Caco-2 (cell line): ENCODE measurements around the gene FTHL17. TPM values are rescaled to one million over a fixed set of nuclear protein-coding genes. Genes with fewer than 3 reads are reported as not detected.

Experiments
- BruUV-seq: library from RNA; stranded (reverse); fragments of 400-500 nt; replicated peaks from 2 replicates; lab custom pipeline; 2021; lab: Mats Ljungman, UMichigan
- CTCF ChIA-PET: fragments of 300-600 bp; sonication (Branson Sonifier 250); formaldehyde crosslinking; loops from one replicate; lab custom pipeline; 2022; ENCODE audit warnings: antibody characterized with exemption; lab: Charles Lee
- POLR2A ChIA-PET: fragments of 300-600 bp; sonication (Branson Sonifier 250); formaldehyde crosslinking; loops from one replicate; lab custom pipeline; 2022; ENCODE audit warnings: antibody characterized with exemption; lab: Charles Lee
- DNase-seq, 2 experiments: peaks; one replicate each; pipeline versions ENCODE4 v3.0.0 to v3.0.0-alpha.2; 2020 to 2022
- H3K27me3 ChIP-seq: replicated peaks from 2 replicates; pipeline ENCODE4 v1.6.0; 2011; ENCODE audit warnings: low read length; ENCODE audit not compliant: control insufficient read depth, insufficient read depth
- H3K36me3 ChIP-seq: 2 replicates; pipeline ENCODE4 v1.5.1; 2011; ENCODE audit warnings: low read length; ENCODE audit not compliant: control insufficient read depth, insufficient read depth
- H3K4me1 ChIP-seq: fragments of 250-450 bp; sonication (Bioruptor Pico); 2 replicates; pipeline ENCODE4 v1.5.1; 2020; ENCODE audit warnings: mild to moderate bottlenecking
- H3K4me3 ChIP-seq: 2 replicates; pipeline ENCODE4 v1.5.1; 2011; ENCODE audit warnings: low read depth, mild to moderate bottlenecking, control low read depth, low read length
- H3K9me3 ChIP-seq: fragments of 250-450 bp; sonication (Bioruptor Pico); 2 replicates; pipeline ENCODE4 v1.5.1; 2020; ENCODE audit warnings: mild to moderate bottlenecking, moderate library complexity
- H3K27ac Mint-ChIP-seq: one replicate; pipeline ENCODE4 v1.8.0; 2022; ENCODE audit warnings: mixed read lengths; ENCODE audit not compliant: unreplicated experiment
- H3K27me3 Mint-ChIP-seq: one replicate; pipeline ENCODE4 v1.8.0; 2022; ENCODE audit warnings: mixed read lengths; ENCODE audit not compliant: insufficient read depth, unreplicated experiment
- H3K36me3 Mint-ChIP-seq: one replicate; pipeline ENCODE4 v1.8.0; 2022; ENCODE audit warnings: mild to moderate bottlenecking, mixed read lengths; ENCODE audit not compliant: insufficient read depth, unreplicated experiment
- H3K4me1 Mint-ChIP-seq: one replicate; pipeline ENCODE4 v1.8.0; 2022; ENCODE audit warnings: low read depth, mixed read lengths; ENCODE audit not compliant: unreplicated experiment
- H3K4me3 Mint-ChIP-seq: one replicate; pipeline ENCODE4 v1.8.0; 2022; ENCODE audit warnings: mild to moderate bottlenecking, moderate library complexity, mixed read lengths; ENCODE audit not compliant: unreplicated experiment
- H3K9me3 Mint-ChIP-seq: one replicate; pipeline ENCODE4 v1.8.0; 2022; ENCODE audit warnings: mixed read lengths; ENCODE audit not compliant: unreplicated experiment
- CTCF ChIP-seq, 2 experiments: fragments of 200-600 bp in 1 of 2; IDR thresholded peaks; 1 replicate in 1 of 2; 2 replicates in 1 of 2; pipeline versions ENCODE4 v1.5.1 to v1.8.0; 2011 to 2022; ENCODE audit warnings: antibody characterized with exemption in 1 of 2, control low read depth in 1 of 2, inconsistent platforms in 1 of 2, low read depth in 1 of 2, low read length in 1 of 2, mild to moderate bottlenecking in 1 of 2, moderate library complexity in 1 of 2; ENCODE audit not compliant: insufficient read depth in 1 of 2, severe bottlenecking in 1 of 2, unreplicated experiment in 1 of 2
- intact Hi-C: fragments of 100-400 bp; cut with micrococcal nuclease; formaldehyde crosslinking; loops from one replicate; pipeline ENCODE4 v1.10.0; 2022; ENCODE audit not compliant: unreplicated experiment
- total RNA-seq: library from RNA; stranded (reverse); gene quantifications from 2 replicates; pipeline ENCODE4 v1.2.3, GENCODE V29; 2022

FTHL17 gene
- total RNA-seq, 1 experiment from 2014 or later = not detected

DNA sequence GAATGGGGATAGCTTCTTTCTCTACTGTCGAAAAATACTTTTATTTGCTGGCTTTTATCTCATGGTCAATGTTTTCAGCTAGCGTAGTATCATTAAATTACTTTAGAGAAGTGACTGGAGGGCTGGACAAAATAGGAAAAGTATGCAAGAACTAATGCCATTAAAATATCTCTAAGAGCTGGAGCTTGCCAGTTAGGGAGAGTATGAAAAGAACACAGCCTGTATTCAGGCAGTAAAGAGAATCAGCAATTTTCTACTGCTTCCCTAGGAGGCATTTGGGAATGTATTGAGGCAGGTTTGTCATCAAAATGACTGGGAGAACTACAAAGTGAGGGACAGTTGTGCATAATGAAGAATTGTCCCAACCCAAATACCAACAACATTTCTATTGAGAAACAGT is 43.0 kb upstream of the FTHL17 start:
- Histone ChIP-seq H3K4me1 (no peaks in the 10 kb centered on the region), H3K27me3 (no peaks in the 10 kb centered on the region), H3K4me3 (no peak overlapping the region), H3K36me3 (no peaks in the 10 kb centered on the region), H3K9me3 (no peaks in the 10 kb centered on the region)
- no peak for TF ChIP-seq CTCF (IDR thresholded peaks at IDR 0.05; ENCODE audit: insufficient read depth in 1 of 2, low read depth in 1 of 2, low read length in 1 of 2, severe bottlenecking in 1 of 2, unreplicated experiment in 1 of 2)
- POLR2A ChIA-PET = no interaction called here
- DNase-seq = no peak
- CTCF ChIA-PET = interaction anchor here (0.6 to 0.7 kb wide), 2 partner anchors 179 to 279 kb away, joined by 3 to 4 read pairs; no protein-coding TSS in a partner anchor
- H3K4me3 Mint-ChIP-seq = no peak overlapping the region
- no peaks in the 10 kb centered on the region for H3K36me3 Mint-ChIP-seq
- no TSS peak for BruUV-seq
- peaks cover 8% of the 10 kb centered on the region for H3K4me1 Mint-ChIP-seq
- peaks cover 8% of the 10 kb centered on the region for H3K27me3 Mint-ChIP-seq
- H3K27ac Mint-ChIP-seq = no peak overlapping the region
- intact Hi-C loops = no loop called here
- no peaks in the 10 kb centered on the region for H3K9me3 Mint-ChIP-seq

DNA sequence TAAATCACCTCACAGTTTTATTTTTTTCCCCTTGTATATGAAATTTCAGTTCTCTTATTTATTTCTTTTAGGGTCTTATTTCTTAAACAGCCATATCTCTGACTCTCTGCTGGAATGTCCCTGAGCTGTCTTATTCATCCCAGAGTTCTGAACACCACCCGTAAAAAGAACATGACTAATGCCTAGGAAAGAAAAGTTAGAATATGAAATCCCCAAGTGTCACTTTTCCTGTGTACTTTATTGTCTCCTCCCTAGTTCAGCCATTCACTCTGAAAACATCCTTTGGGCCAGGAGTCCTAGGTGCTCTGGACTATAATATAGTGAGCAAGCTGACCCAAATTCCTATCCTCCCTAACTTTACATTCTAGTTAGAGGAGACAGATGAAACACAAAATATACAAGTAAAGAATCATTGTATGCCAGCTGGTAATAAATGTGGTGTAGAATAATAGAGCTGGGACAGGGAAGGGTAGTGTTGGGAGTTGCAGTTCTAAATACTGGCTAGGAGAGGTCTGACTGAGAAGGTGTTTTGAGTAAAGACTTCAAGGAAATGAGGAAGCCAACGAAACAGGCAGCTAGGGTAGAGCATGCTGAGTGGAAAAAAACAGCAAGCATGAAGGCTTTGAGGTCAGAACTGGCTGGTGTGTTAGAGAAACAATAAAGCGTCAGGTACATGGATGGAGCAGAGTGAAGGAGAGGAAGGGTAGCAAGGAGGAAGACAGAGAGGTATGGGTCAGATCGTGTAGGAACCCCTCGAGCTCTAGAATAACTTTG is 40.6 kb upstream of the FTHL17 start:
- no peaks in the 10 kb centered on the region for H3K36me3 ChIP-seq
- H3K27ac Mint-ChIP-seq = no peak overlapping the region
- TF ChIP-seq CTCF (IDR thresholded peaks at IDR 0.05; ENCODE audit: insufficient read depth in 1 of 2, low read depth in 1 of 2, low read length in 1 of 2, severe bottlenecking in 1 of 2, unreplicated experiment in 1 of 2) = no peak
- no peaks in the 10 kb centered on the region for H3K4me1 ChIP-seq
- no peaks in the 10 kb centered on the region for H3K9me3 Mint-ChIP-seq
- no peak for DNase-seq
- ChIA-PET POLR2A (no interaction called here), CTCF (no interaction called here)
- intact Hi-C loops = no loop called here
- no peak overlapping the region for H3K4me3 ChIP-seq
- H3K36me3 Mint-ChIP-seq = no peaks in the 10 kb centered on the region
- peaks cover 8% of the 10 kb centered on the region for H3K27me3 Mint-ChIP-seq
- no peak overlapping the region for H3K4me3 Mint-ChIP-seq
- H3K9me3 ChIP-seq = no peaks in the 10 kb centered on the region
- no peaks in the 10 kb centered on the region for H3K27me3 ChIP-seq
- BruUV-seq = no TSS peak
- peaks cover 8% of the 10 kb centered on the region for H3K4me1 Mint-ChIP-seq

- H3K4me3 Mint-ChIP-seq = no peak overlapping the region
- POLR2A ChIA-PET = no interaction called here
- BruUV-seq = no TSS peak
Measured at GRCh38 chrX:31110657-31111056, 38.8 kb upstream of the FTHL17 start.

More at GRCh38 chrX:31110657-31111056, 38.8 kb upstream of the FTHL17 start:
- Mint-ChIP-seq H3K9me3 (no peaks in the 10 kb centered on the region), H3K27me3 (peaks cover 8% of the 10 kb centered on the region), H3K27ac (no peak overlapping the region), H3K36me3 (no peaks in the 10 kb centered on the region), H3K4me1 (peaks cover 8% of the 10 kb centered on the region)
- H3K9me3 ChIP-seq = no peaks in the 10 kb centered on the region
- CTCF ChIA-PET = no interaction called here
- intact Hi-C loops = no loop called here
- no peaks in the 10 kb centered on the region for H3K27me3 ChIP-seq
- DNase-seq = no peak
- TF ChIP-seq CTCF (IDR thresholded peaks at IDR 0.05; ENCODE audit: insufficient read depth in 1 of 2, low read depth in 1 of 2, low read length in 1 of 2, severe bottlenecking in 1 of 2, unreplicated experiment in 1 of 2) = no peak
- no peaks in the 10 kb centered on the region for H3K36me3 ChIP-seq
- no peaks in the 10 kb centered on the region for H3K4me1 ChIP-seq
- no peak overlapping the region for H3K4me3 ChIP-seq
